WTC11 (cell line): ENCODE results near the gene MTHFD2.
A peak's percentile ranks its signal among the peaks of the same experiment; 100 is the strongest.

ENCODE experiments used
- CBFB ChIP-seq: sonication (generic); formaldehyde crosslinking; IDR thresholded peaks from 2 replicates; pipeline ENCODE4 v1.8.1; 2022; ENCODE audit warnings: mild to moderate bottlenecking, low read depth, missing genetic modification reagents
- TF ChIP-seq, protein P1 (sequence below): sonication (generic); formaldehyde crosslinking; IDR thresholded peaks from 2 replicates; pipeline ENCODE4 v1.8.1; 2022; ENCODE audit warnings: low read depth, mild to moderate bottlenecking, moderate library complexity, missing genetic modification reagents, borderline replicate concordance
- TF ChIP-seq, protein P2 (sequence below): sonication (generic); formaldehyde crosslinking; IDR thresholded peaks from 2 replicates; pipeline ENCODE4 v1.8.0; 2022; ENCODE audit warnings: mild to moderate bottlenecking, missing genetic modification reagents
- TF ChIP-seq, protein P3 (sequence below): sonication (generic); formaldehyde crosslinking; IDR thresholded peaks from 2 replicates; pipeline ENCODE4 v1.8.0; 2022; ENCODE audit warnings: mild to moderate bottlenecking, missing genetic modification reagents
- TF ChIP-seq, protein P4 (sequence below): fragments of 200-600 bp; IDR thresholded peaks from 2 replicates; pipeline ENCODE4 v1.8.0; 2022; ENCODE audit warnings: antibody characterized with exemption

DNA sequence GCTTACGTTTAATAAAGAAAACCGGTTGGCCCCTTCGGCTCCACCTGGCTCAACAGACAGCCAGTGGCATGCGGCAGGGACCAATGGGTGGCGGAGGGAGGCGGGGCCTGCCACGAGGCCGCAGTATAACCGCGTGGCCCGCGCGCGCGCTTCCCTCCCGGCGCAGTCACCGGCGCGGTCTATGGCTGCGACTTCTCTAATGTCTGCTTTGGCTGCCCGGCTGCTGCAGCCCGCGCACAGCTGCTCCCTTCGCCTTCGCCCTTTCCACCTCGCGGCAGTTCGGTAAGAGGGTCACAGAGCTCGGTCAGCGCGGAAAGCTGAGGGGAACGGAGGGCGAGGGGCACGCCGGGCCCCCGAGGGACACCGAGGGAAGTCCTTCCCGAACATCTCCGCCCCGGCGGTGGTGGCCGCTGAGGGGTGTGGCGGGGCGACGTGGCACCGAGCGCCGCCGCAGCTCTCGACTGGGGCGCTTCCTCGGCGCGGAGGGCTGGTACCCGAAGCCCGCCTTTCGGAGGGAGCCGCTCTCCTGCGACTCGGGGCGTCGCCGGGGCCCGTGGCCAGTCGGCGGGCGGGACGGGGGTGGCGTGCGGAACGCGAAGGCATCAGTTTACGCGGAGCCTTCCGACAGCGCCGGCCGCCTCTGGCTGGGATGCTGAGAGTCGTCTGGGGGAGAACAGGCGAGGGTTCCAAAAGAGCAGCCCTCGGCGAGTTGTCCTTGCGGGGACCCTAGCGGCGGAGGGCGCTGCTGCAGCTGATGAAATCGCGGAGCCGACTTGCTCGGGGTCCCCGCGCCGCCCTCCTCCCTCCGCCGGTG lies at the start of gene MTHFD2:
- TF ChIP-seq, protein P1, sequence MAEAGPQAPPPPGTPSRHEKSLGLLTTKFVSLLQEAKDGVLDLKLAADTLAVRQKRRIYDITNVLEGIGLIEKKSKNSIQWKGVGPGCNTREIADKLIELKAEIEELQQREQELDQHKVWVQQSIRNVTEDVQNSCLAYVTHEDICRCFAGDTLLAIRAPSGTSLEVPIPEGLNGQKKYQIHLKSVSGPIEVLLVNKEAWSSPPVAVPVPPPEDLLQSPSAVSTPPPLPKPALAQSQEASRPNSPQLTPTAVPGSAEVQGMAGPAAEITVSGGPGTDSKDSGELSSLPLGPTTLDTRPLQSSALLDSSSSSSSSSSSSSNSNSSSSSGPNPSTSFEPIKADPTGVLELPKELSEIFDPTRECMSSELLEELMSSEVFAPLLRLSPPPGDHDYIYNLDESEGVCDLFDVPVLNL (CRISPR knock-in tag): peak; percentile 81; the same call in 1 of the 2 replicates
- TF ChIP-seq, protein P2, sequence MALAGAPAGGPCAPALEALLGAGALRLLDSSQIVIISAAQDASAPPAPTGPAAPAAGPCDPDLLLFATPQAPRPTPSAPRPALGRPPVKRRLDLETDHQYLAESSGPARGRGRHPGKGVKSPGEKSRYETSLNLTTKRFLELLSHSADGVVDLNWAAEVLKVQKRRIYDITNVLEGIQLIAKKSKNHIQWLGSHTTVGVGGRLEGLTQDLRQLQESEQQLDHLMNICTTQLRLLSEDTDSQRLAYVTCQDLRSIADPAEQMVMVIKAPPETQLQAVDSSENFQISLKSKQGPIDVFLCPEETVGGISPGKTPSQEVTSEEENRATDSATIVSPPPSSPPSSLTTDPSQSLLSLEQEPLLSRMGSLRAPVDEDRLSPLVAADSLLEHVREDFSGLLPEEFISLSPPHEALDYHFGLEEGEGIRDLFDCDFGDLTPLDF (CRISPR knock-in tag): peak; percentile 83; the same call in 1 of the 2 replicates
- TF ChIP-seq, protein P3, sequence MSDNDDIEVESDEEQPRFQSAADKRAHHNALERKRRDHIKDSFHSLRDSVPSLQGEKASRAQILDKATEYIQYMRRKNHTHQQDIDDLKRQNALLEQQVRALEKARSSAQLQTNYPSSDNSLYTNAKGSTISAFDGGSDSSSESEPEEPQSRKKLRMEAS (CRISPR knock-in tag): peak; percentile 98
- 0 out of 2 replicates have a peak, but pooled peaks have one; percentile 78 for TF ChIP-seq CBFB (CRISPR knock-in tag)
- TF ChIP-seq, protein P4, sequence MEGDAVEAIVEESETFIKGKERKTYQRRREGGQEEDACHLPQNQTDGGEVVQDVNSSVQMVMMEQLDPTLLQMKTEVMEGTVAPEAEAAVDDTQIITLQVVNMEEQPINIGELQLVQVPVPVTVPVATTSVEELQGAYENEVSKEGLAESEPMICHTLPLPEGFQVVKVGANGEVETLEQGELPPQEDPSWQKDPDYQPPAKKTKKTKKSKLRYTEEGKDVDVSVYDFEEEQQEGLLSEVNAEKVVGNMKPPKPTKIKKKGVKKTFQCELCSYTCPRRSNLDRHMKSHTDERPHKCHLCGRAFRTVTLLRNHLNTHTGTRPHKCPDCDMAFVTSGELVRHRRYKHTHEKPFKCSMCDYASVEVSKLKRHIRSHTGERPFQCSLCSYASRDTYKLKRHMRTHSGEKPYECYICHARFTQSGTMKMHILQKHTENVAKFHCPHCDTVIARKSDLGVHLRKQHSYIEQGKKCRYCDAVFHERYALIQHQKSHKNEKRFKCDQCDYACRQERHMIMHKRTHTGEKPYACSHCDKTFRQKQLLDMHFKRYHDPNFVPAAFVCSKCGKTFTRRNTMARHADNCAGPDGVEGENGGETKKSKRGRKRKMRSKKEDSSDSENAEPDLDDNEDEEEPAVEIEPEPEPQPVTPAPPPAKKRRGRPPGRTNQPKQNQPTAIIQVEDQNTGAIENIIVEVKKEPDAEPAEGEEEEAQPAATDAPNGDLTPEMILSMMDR: peak; percentile 80
